ENCODE measurements around the gene RELB. TPM values are rescaled to one million over a fixed set of nuclear protein-coding genes. Genes with fewer than 3 reads are reported as not detected.

RELB gene
- total and polyA plus RNA-seq, 9 of the 15 experiments (the other 6 are each of a cell fraction or from before 2014, with no cell fraction given), result 0.15 to 1.1 (median 0.28) TPM; not detected in 2

DNA sequence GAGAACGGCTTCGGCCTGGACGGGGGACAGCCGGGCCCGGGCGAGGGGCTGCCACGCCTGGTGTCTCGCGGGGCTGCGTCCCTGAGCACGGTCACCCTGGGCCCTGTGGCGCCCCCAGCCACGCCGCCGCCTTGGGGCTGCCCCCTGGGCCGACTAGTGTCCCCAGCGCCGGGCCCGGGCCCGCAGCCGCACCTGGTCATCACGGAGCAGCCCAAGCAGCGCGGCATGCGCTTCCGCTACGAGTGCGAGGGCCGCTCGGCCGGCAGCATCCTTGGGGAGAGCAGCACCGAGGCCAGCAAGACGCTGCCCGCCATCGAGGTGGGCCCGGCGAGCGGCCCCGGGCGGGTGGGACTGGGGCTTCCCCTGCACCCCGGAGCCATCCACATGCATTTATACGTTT, 10.7 kb downstream of the RELB start:
- Histone ChIP-seq H3K79me2 (ENCODE audit: control insufficient read depth, insufficient read depth, low read length) (no peaks in the 10 kb centered on the region), H2AFZ (ENCODE audit: low read depth, low read length) (no peak overlapping the region), H3K9me1 (ENCODE audit: control insufficient read depth, insufficient read depth, low read length) (no peaks in the 10 kb centered on the region), H3K4me2 (ENCODE audit: insufficient read depth, low read length) (no peak overlapping the region), H3K9ac (ENCODE audit: insufficient read depth in 1 of 2, low read depth in 2 of 2, low read length in 2 of 2) (no peak overlapping the region), H3K27ac (ENCODE audit: extremely low read depth, low read depth, low read length) (no peak overlapping the region), H3K4me1 (replicated peaks in 1 of 2; ENCODE audit: control insufficient read depth in 2 of 2, insufficient read depth in 2 of 2, low read length in 2 of 2) (peaks cover 5 to 12% of the 10 kb centered on the region in 2 experiments; a peak in 4 of 5 replicates), H4K20me1 (replicated peaks; ENCODE audit: control insufficient read depth, insufficient read depth, low read length) (no peaks in the 10 kb centered on the region), H3K27me3 (ENCODE audit: control insufficient read depth in 2 of 2, insufficient read depth in 2 of 2, low read length in 2 of 2) (no peaks in the 10 kb centered on the region), H3K9me3 (replicated peaks; ENCODE audit: control insufficient read depth, insufficient read depth, low read depth, low read length) (no peaks in the 10 kb centered on the region), H3K4me3 (no peak overlapping the region), H3K36me3 (ENCODE audit: control insufficient read depth, insufficient read depth, low read length) (no peaks in the 10 kb centered on the region)
- POLR2A ChIA-PET, result interaction anchor here (1.0 kb wide), 1 partner anchor 27 kb away, joined by 4 read pairs; the partner anchor contains the start of gene CLASRP
- in situ Hi-C loops (cut with MboI), result no loop called here
- BruUV-seq (replicated peaks), result no TSS peak
- TF ChIP-seq C11orf30 (IDR thresholded peaks at IDR 0.05; ENCODE audit: low read depth) (no peak), FOSL1 (tag; conservative IDR thresholded peaks at IDR 0.05) (no peak), TBP (optimal IDR thresholded peaks at IDR 0.05; ENCODE audit: low read depth, low read length) (no peak), HDGF (IDR thresholded peaks at IDR 0.05) (no peak), ZNF282 (CRISPR knock-in tag; IDR thresholded peaks at IDR 0.05) (no peak), MTA1 (IDR thresholded peaks at IDR 0.05; ENCODE audit: borderline replicate concordance) (no peak), FOXA3 (CRISPR knock-in tag; conservative IDR thresholded peaks at IDR 0.05 in 1 of 2, IDR thresholded peaks at IDR 0.05 in 1 of 2) (no peak), TAF9B (IDR thresholded peaks at IDR 0.05; ENCODE audit: partially characterized antibody) (no peak), ZNF57 (CRISPR knock-in tag; IDR thresholded peaks at IDR 0.05) (no peak), RFX7 (CRISPR knock-in tag; IDR thresholded peaks at IDR 0.05) (no peak), YY1 (IDR thresholded peaks at IDR 0.05; ENCODE audit: borderline replicate concordance in 1 of 3, control insufficient read depth in 1 of 3, extremely low read depth in 1 of 3, insufficient read depth in 3 of 3, insufficient read length in 1 of 3, insufficient replicate concordance in 2 of 3, low read depth in 1 of 3, low read length in 2 of 3) (no peak), RAD21 (CRISPR knock-in tag; conservative IDR thresholded peaks at IDR 0.05 in 1 of 2, IDR thresholded peaks at IDR 0.05 in 1 of 2) (no peak), RAD51 (IDR thresholded peaks at IDR 0.05; ENCODE audit: borderline replicate concordance, low read depth) (no peak)
- WGBS (ENCODE audit: insufficient coverage, low coverage, missing lambda C conversion rate), result 94% methylated on average over 24 of the region's 42 CpGs
- CTCF ChIA-PET (ENCODE audit: low intra/inter-chr PET ratio), result interaction anchor here (0.6 kb wide), 1 partner anchor 623 kb away, joined by 3 read pairs; no protein-coding TSS in a partner anchor
- FAIRE-seq (no peak), DNase-seq (ENCODE audit: extremely low read depth in 1 of 4, low spot score in 3 of 4) (no peak), ATAC-seq (no peak)
- intact Hi-C loops (cut with micrococcal nuclease), result loop anchor here (10.0 kb wide), 2 partner anchors 233 to 323 kb away; partner anchors contain the start of gene EXOC3L2

All from K562 (cell line).